Endothelial cell of umbilical vein (primary cell): ENCODE measurements around the gene RPL18. TPM values are rescaled to one million over a fixed set of nuclear protein-coding genes. Genes with fewer than 3 reads are reported as not detected.

Experiments
- BruUV-seq: library from RNA; stranded (reverse); fragments of 400-500 nt; replicated peaks from 2 replicates; lab custom pipeline; 2021; lab: Mats Ljungman, UMichigan
- CTCF ChIA-PET: fragments of 300-600, 350-600 bp; sonication (Branson Sonifier 250); formaldehyde crosslinking; loops from one replicate; lab custom pipeline; 2021; ENCODE audit warnings: antibody characterized with exemption, inconsistent platforms; lab: Charles Lee
- POLR2A ChIA-PET: fragments of 300-600, 350-600 bp; sonication (Branson Sonifier 250); formaldehyde crosslinking; loops from one replicate; lab custom pipeline; 2021; ENCODE audit warnings: antibody characterized with exemption, inconsistent platforms; lab: Charles Lee
- DNase-seq: peaks from one replicate; pipeline ENCODE4 v3.0.0-alpha.2; 2011; ENCODE audit warnings: low read depth, low spot score
- FAIRE-seq: peaks from 2 replicates; lab custom pipeline; 2011; peaks lifted over from hg19 to GRCh38; lab: Jason Lieb, UNC
- H2AFZ ChIP-seq: 2 replicates; pipeline ENCODE4 v1.6.0; 2012; ENCODE audit warnings: low read depth, low read length, control low read depth, inconsistent platforms
- H3K27ac ChIP-seq: 2 replicates; pipeline ENCODE4 v1.5.1; 2011; ENCODE audit warnings: low read depth, mild to moderate bottlenecking, control low read depth, low read length, moderate library complexity; ENCODE audit not compliant: insufficient read depth
- H3K27me3 ChIP-seq, 2 experiments: 2 replicates each; pipeline versions ENCODE4 v1.6.0 to v1.6.1; 2011; ENCODE audit warnings: low read length in 2 of 2, mixed read lengths in 1 of 2; ENCODE audit not compliant: control insufficient read depth in 2 of 2, insufficient read depth in 2 of 2
- H3K36me3 ChIP-seq, 2 experiments: 2 replicates in 1 of 2; 3 replicates in 1 of 2; pipeline ENCODE4 v1.5.1; 2011; ENCODE audit warnings: low read length in 2 of 2, mild to moderate bottlenecking in 1 of 2, moderate library complexity in 1 of 2; ENCODE audit not compliant: control insufficient read depth in 2 of 2, insufficient read depth in 2 of 2; ENCODE audit errors: extremely low read depth in 1 of 2
- H3K4me1 ChIP-seq: 3 replicates; pipeline ENCODE4 v1.5.1; 2011; ENCODE audit warnings: mild to moderate bottlenecking, low read length; ENCODE audit not compliant: control insufficient read depth, insufficient read depth; ENCODE audit errors: extremely low read depth
- H3K4me2 ChIP-seq: 2 replicates; pipeline ENCODE4 v1.6.1; 2011; ENCODE audit warnings: low read length, control low read depth, mixed read lengths; ENCODE audit not compliant: insufficient read depth
- H3K4me3 ChIP-seq, 3 experiments: fragments of 200-600 bp in 1 of 3; sonication (generic), shearing (Covaris generic) in 1 of 3; replicated peaks in 1 of 3; 2 replicates each; pipeline ENCODE4 v1.5.1; 2011 to 2016; ENCODE audit warnings: control low read depth in 3 of 3, low read length in 3 of 3, mild to moderate bottlenecking in 2 of 3, inconsistent platforms in 1 of 3, low read depth in 1 of 3, moderate library complexity in 1 of 3; ENCODE audit not compliant: insufficient read depth in 1 of 3
- H3K79me2 ChIP-seq: 2 replicates; pipeline ENCODE4 v1.6.0; 2012; ENCODE audit warnings: low read length, inconsistent platforms; ENCODE audit not compliant: control insufficient read depth, insufficient read depth
- H3K9ac ChIP-seq: replicated peaks from 2 replicates; pipeline ENCODE3; 2011; ENCODE audit warnings: low read length, control low read depth; ENCODE audit not compliant: insufficient read depth; ENCODE audit errors: extremely low read depth
- H3K9me1 ChIP-seq: replicated peaks from 3 replicates; pipeline ENCODE4 v1.6.0; 2011; ENCODE audit warnings: mild to moderate bottlenecking, low read length; ENCODE audit not compliant: control insufficient read depth, insufficient read depth; ENCODE audit errors: extremely low read depth
- H3K9me3 ChIP-seq: replicated peaks from 2 replicates; pipeline ENCODE4 v1.5.1; 2012; ENCODE audit warnings: low read length, inconsistent platforms; ENCODE audit not compliant: control insufficient read depth, insufficient read depth
- H4K20me1 ChIP-seq: replicated peaks from 2 replicates; pipeline ENCODE3; 2011; ENCODE audit warnings: mild to moderate bottlenecking, low read length; ENCODE audit not compliant: control insufficient read depth, insufficient read depth; ENCODE audit errors: extremely low read depth
- CTCF ChIP-seq, 2 donors: IDR thresholded peaks; 1 replicate in 1 of 2; 2 replicates in 1 of 2; pipeline ENCODE4 v1.5.1; 2011; ENCODE audit warnings: low read length in 2 of 2, mild to moderate bottlenecking in 2 of 2, moderate library complexity in 2 of 2, control low read depth in 1 of 2, inconsistent platforms in 1 of 2, low read depth in 1 of 2; ENCODE audit not compliant: insufficient read depth in 1 of 2; ENCODE audit errors: extremely low read depth in 1 of 2
- EZH2 ChIP-seq: IDR thresholded peaks from 2 replicates; pipeline ENCODE4 v1.6.1; 2012; ENCODE audit warnings: borderline replicate concordance, low read depth, mild to moderate bottlenecking, moderate library complexity, low read length, inconsistent platforms; ENCODE audit not compliant: severe bottlenecking
- FOS ChIP-seq: IDR thresholded peaks from 2 replicates; pipeline ENCODE4 v1.6.1; 2011; ENCODE audit warnings: mild to moderate bottlenecking, low read length, moderate library complexity, borderline replicate concordance; ENCODE audit not compliant: insufficient read depth
- GATA2 ChIP-seq: IDR thresholded peaks from 2 replicates; pipeline ENCODE4 v1.7.0; 2011; ENCODE audit warnings: low read depth, mild to moderate bottlenecking, moderate library complexity, mixed read lengths, low read length; ENCODE audit not compliant: insufficient read length, insufficient read depth
- JUN ChIP-seq: IDR thresholded peaks from 2 replicates; pipeline ENCODE4 v1.6.1; 2011; ENCODE audit warnings: borderline replicate concordance, low read depth; ENCODE audit not compliant: insufficient read length, insufficient read depth
- MYC ChIP-seq: IDR thresholded peaks from one replicate; pipeline ENCODE4 v1.6.1; 2011; ENCODE audit warnings: mild to moderate bottlenecking, low read depth, low read length
- POLR2AphosphoS5 ChIP-seq: IDR thresholded peaks from 2 replicates; pipeline ENCODE4 v1.6.1; 2012; ENCODE audit warnings: low read depth, mild to moderate bottlenecking, control low read depth, low read length, moderate library complexity; ENCODE audit not compliant: insufficient read depth
- dilution Hi-C: fragments of 300-500 bp; cut with MboI; formaldehyde crosslinking; loops from one replicate; pipeline ENCODE4 v1.15.0; 2019; ENCODE audit warnings: low sequenced_read_pairs; ENCODE audit not compliant: extremely low pct_ligation_motif_present
- intact Hi-C: fragments of 100-400 bp; cut with micrococcal nuclease; formaldehyde crosslinking; loops from one replicate; pipeline ENCODE4 v1.10.0; 2022
- polyA plus RNA-seq, 4 experiments: library from polyadenylated mRNA; depleted of rRNA in 3 of 4; stranded (reverse) in 3 of 4; unstranded in 1 of 4; fragments of >200 nt; gene quantifications; 2 replicates each; pipeline versions ENCODE4 v1.2.1 to v1.2.3, GENCODE V29; 2011 to 2012; ENCODE audit warnings: missing spikeins in 1 of 4
- total RNA-seq: library from RNA; stranded (reverse); gene quantifications from 2 replicates; pipeline ENCODE4 v1.2.3, GENCODE V29; 2021
- TF ChIP-seq, protein P1 (sequence below): IDR thresholded peaks from 2 replicates; pipeline ENCODE4 v1.6.1; 2011; ENCODE audit not compliant: insufficient read depth, insufficient read length

RPL18 gene
- total and polyA plus RNA-seq, 2 donors (not counting 3 experiments of a cell fraction or from before 2014, with no cell fraction given), result 1,407 to 2,154 TPM

DNA sequence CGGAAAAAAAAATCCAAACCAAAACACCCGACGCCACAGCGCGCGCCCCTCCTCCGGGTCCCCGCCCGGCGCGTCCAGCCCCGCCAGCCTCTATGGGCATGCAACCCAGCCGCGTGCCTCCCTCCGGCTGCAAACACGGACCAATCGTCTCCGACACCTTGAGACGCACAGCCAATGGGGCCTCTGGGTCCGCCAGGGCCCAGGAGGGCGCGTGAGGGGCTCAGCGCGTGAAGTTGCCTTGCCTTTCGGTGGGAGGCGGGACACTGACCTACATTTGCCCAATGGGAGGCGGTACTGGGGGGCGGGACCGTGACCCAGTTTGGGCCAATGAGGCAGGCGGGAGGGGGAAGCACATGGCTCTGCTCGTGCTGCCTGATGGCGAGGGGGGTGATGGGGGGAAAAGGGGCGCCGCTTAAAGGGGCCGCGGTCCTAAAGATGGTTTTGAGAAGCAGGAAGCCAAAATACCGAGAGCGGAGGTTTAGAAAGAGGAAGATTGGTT, 18.5 kb upstream of the RPL18 start:
- peak; percentile 93 for FAIRE-seq

More for the DNA sequence above, 18.5 kb upstream of the RPL18 start:
- Histone ChIP-seq H3K27me3 (peaks cover 3 to 13% of the 10 kb centered on the region in 2 experiments), H3K4me3 (peak overlapping the region in 2 of 3 experiments; percentile 30 to 34), H3K9me3 (no peaks in the 10 kb centered on the region), H4K20me1 (no peaks in the 10 kb centered on the region), H3K9me1 (no peaks in the 10 kb centered on the region), H3K79me2 (no peaks in the 10 kb centered on the region), H3K36me3 (no peaks in the 10 kb centered on the region), H3K4me2 (peak overlapping the region; percentile 49), H2AFZ (peak overlapping the region; percentile 76), H3K27ac (no peak overlapping the region), H3K4me1 (peaks cover 26% of the 10 kb centered on the region), H3K9ac (peak overlapping the region; percentile 45)
- intact Hi-C loops, result loop anchor here (1.0 to 10.0 kb wide), 3 partner anchors 18 to 357 kb away; partner anchors contain the start of genes GYS1, RPL18, RUVBL2 and SPHK2
- peak; percentile 98 for DNase-seq
- dilution Hi-C loops, result no loop called here
- CTCF ChIA-PET, result no interaction called here
- peak; percentile 11 for TF ChIP-seq POLR2AphosphoS5
- peak; percentile 3 for TF ChIP-seq EZH2
- TF ChIP-seq CTCF (IDR thresholded peaks at IDR 0.05; ENCODE audit: extremely low read depth in 1 of 2, insufficient read depth in 1 of 2, low read depth in 1 of 2, low read length in 2 of 2), result no peak
- TF ChIP-seq GATA2, result no peak
- no peak for TF ChIP-seq FOS
- TF ChIP-seq JUN, result no peak
- TF ChIP-seq MYC, result peak; percentile 73
- TF ChIP-seq, protein P1, sequence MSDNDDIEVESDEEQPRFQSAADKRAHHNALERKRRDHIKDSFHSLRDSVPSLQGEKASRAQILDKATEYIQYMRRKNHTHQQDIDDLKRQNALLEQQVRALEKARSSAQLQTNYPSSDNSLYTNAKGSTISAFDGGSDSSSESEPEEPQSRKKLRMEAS, result peak; percentile 76
- no TSS peak for BruUV-seq
- POLR2A ChIA-PET, result no interaction called here
